HL-60 (cell line): Measurements from ENCODE around the gene RNF227.
A peak's percentile ranks its signal among the peaks of the same experiment; 100 is the strongest.

Experiments used
- DNase-seq, 2 experiments: peaks; one replicate each; pipeline ENCODE4 v3.0.0-alpha.2; 2010 to 2020; ENCODE audit warnings: low read depth in 1 of 2, low spot score in 1 of 2
- H3K27ac ChIP-seq: fragments of 250-450 bp; sonication (Bioruptor Pico); replicated peaks from 2 replicates; pipeline ENCODE4 v1.5.1; 2020; ENCODE audit warnings: mild to moderate bottlenecking, moderate library complexity
- H3K27me3 ChIP-seq: fragments of 250-450 bp; sonication (Bioruptor Pico); 2 replicates; pipeline ENCODE4 v1.5.1; 2021; ENCODE audit warnings: mild to moderate bottlenecking, moderate library complexity; ENCODE audit not compliant: insufficient read depth, poor library complexity, severe bottlenecking
- H3K4me3 ChIP-seq: replicated peaks from 2 replicates; pipeline ENCODE4 v1.5.1; 2011; ENCODE audit warnings: mild to moderate bottlenecking, control low read depth, low read length; ENCODE audit not compliant: insufficient read depth
- CTCF ChIP-seq: IDR thresholded peaks from one replicate; pipeline ENCODE4 v1.5.1; 2011; ENCODE audit warnings: low read length, control low read depth, inconsistent platforms; ENCODE audit not compliant: insufficient read depth
- GABPA ChIP-seq: IDR thresholded peaks from 2 replicates; pipeline ENCODE4 v1.6.1; 2012; ENCODE audit warnings: low read depth
- POLR2AphosphoS5 ChIP-seq: IDR thresholded peaks from 2 replicates; pipeline ENCODE4 v1.6.1; 2012; ENCODE audit warnings: low read depth
- REST ChIP-seq: IDR thresholded peaks from 2 replicates; pipeline ENCODE4 v1.6.1; 2012; ENCODE audit warnings: low read depth; ENCODE audit not compliant: insufficient replicate concordance
- SPI1 ChIP-seq: IDR thresholded peaks from 2 replicates; pipeline ENCODE4 v1.6.1; 2012; ENCODE audit warnings: low read depth, mild to moderate bottlenecking, borderline replicate concordance

RNF227 gene

GRCh38 chr17:7885367-7886226 is 30.5 kb downstream of the RNF227 start:
- peak overlapping the region; percentile 57 for H3K4me3 ChIP-seq
- peak in 1 of 2 experiments; percentile 21 for DNase-seq
- no peak for TF ChIP-seq REST
- no peak for TF ChIP-seq CTCF
- no peak for TF ChIP-seq GABPA
- TF ChIP-seq POLR2AphosphoS5: no peak
- no peak for TF ChIP-seq SPI1
- H3K27ac ChIP-seq: peak overlapping the region; percentile 92
- no peaks in the 10 kb centered on the region for H3K27me3 ChIP-seq

GRCh38 chr17:7884581-7885366 is 31.3 kb downstream of the RNF227 start:
- TF ChIP-seq SPI1: no peak
- TF ChIP-seq GABPA: no peak
- no peak for TF ChIP-seq REST
- TF ChIP-seq POLR2AphosphoS5: no peak
- no peak for TF ChIP-seq CTCF
- peak in 1 of 2 experiments; percentile 9 for DNase-seq
- no peaks in the 10 kb centered on the region for H3K27me3 ChIP-seq
- peak overlapping the region; percentile 38 for H3K4me3 ChIP-seq
- H3K27ac ChIP-seq: peak overlapping the region; percentile 92

GRCh38 chr17:7883781-7884386 is 32.2 kb downstream of the RNF227 start:
- H3K27ac ChIP-seq: peak overlapping the region; percentile 45

More at GRCh38 chr17:7883781-7884386, 32.2 kb downstream of the RNF227 start:
- no peak for DNase-seq
- H3K4me3 ChIP-seq: no peak overlapping the region
- no peaks in the 10 kb centered on the region for H3K27me3 ChIP-seq
- TF ChIP-seq POLR2AphosphoS5: no peak
- TF ChIP-seq REST: no peak
- no peak for TF ChIP-seq CTCF
- TF ChIP-seq SPI1: no peak
- no peak for TF ChIP-seq GABPA
